ENCODE data around the gene CCDC192. TPM values are rescaled to one million over a fixed set of nuclear protein-coding genes. Genes with fewer than 3 reads are reported as not detected.

CCDC192 gene
- total RNA-seq, 1 donor from 2014 or later, result not detected

- H3K9me3 Mint-ChIP-seq (ENCODE audit: low read depth), result peaks cover 5% of the 10 kb centered on the region
- DNase-seq (ENCODE audit: low spot score), result no peak
- H3K4me1 Mint-ChIP-seq (ENCODE audit: low read depth), result peaks cover 24% of the 10 kb centered on the region
- peaks cover 3% of the 10 kb centered on the region for H3K36me3 Mint-ChIP-seq (ENCODE audit: low read depth)
- TF ChIP-seq CTCF (IDR thresholded peaks at IDR 0.05), result no peak
- no peaks in the 10 kb centered on the region for H3K27me3 Mint-ChIP-seq (ENCODE audit: low read depth)
- H3K4me3 Mint-ChIP-seq (ENCODE audit: unreplicated experiment), result no peak overlapping the region
- no peak overlapping the region for H3K27ac Mint-ChIP-seq (ENCODE audit: unreplicated experiment)
These were observed 260.0 kb downstream of the CCDC192 start for GRCh38 chr5:127963233-127963632.

- TF ChIP-seq CTCF (IDR thresholded peaks at IDR 0.05), result no peak
- DNase-seq (ENCODE audit: low spot score), result no peak
- peaks cover 19% of the 10 kb centered on the region for H3K4me1 Mint-ChIP-seq (ENCODE audit: low read depth)
- no peaks in the 10 kb centered on the region for H3K27me3 Mint-ChIP-seq (ENCODE audit: low read depth)
- no peak overlapping the region for H3K4me3 Mint-ChIP-seq (ENCODE audit: unreplicated experiment)
- peaks cover 5% of the 10 kb centered on the region for H3K9me3 Mint-ChIP-seq (ENCODE audit: low read depth)
- no peak overlapping the region for H3K27ac Mint-ChIP-seq (ENCODE audit: unreplicated experiment)
- H3K36me3 Mint-ChIP-seq (ENCODE audit: low read depth), result peaks cover 3% of the 10 kb centered on the region
These were observed 260.7 kb downstream of the CCDC192 start for GRCh38 chr5:127963931-127964330.

GRCh38 chr5:127967323-127967982, 264.3 kb downstream of the CCDC192 start:
- H3K36me3 Mint-ChIP-seq (ENCODE audit: low read depth), result peaks cover 6% of the 10 kb centered on the region
- no peak for TF ChIP-seq CTCF (IDR thresholded peaks at IDR 0.05)
- no peak overlapping the region for H3K4me3 Mint-ChIP-seq (ENCODE audit: unreplicated experiment)
- peaks cover 5% of the 10 kb centered on the region for H3K9me3 Mint-ChIP-seq (ENCODE audit: low read depth)
- no peak overlapping the region for H3K27ac Mint-ChIP-seq (ENCODE audit: unreplicated experiment)
- H3K27me3 Mint-ChIP-seq (ENCODE audit: low read depth), result no peaks in the 10 kb centered on the region
- DNase-seq (ENCODE audit: low spot score), result no peak
- no peaks in the 10 kb centered on the region for H3K4me1 Mint-ChIP-seq (ENCODE audit: low read depth)

- Mint-ChIP-seq H3K36me3 (ENCODE audit: low read depth) (peaks cover 6% of the 10 kb centered on the region), H3K9me3 (ENCODE audit: low read depth) (peaks cover 5% of the 10 kb centered on the region), H3K4me1 (ENCODE audit: low read depth) (no peaks in the 10 kb centered on the region), H3K27ac (ENCODE audit: unreplicated experiment) (no peak overlapping the region), H3K27me3 (ENCODE audit: low read depth) (no peaks in the 10 kb centered on the region), H3K4me3 (ENCODE audit: unreplicated experiment) (no peak overlapping the region)
- no peak for TF ChIP-seq CTCF (IDR thresholded peaks at IDR 0.05)
- no peak for DNase-seq (ENCODE audit: low spot score)
These were observed 264.9 kb downstream of the CCDC192 start for GRCh38 chr5:127967983-127968592.

- no peak for DNase-seq (ENCODE audit: low spot score)
- Mint-ChIP-seq H3K27me3 (ENCODE audit: low read depth) (no peaks in the 10 kb centered on the region), H3K9me3 (ENCODE audit: low read depth) (peaks cover 5% of the 10 kb centered on the region), H3K27ac (ENCODE audit: unreplicated experiment) (no peak overlapping the region), H3K4me1 (ENCODE audit: low read depth) (no peaks in the 10 kb centered on the region), H3K4me3 (ENCODE audit: unreplicated experiment) (no peak overlapping the region), H3K36me3 (ENCODE audit: low read depth) (peaks cover 4% of the 10 kb centered on the region)
- no peak for TF ChIP-seq CTCF (IDR thresholded peaks at IDR 0.05)
These were observed 265.8 kb downstream of the CCDC192 start for GRCh38 chr5:127969002-127969401.

All from chondrocyte (in vitro differentiated cells).